ENCODE results near the gene EPHB3.

Gene EPHB3

GRCh38 chr3:184543843-184544512 lies 17.6 kb upstream of the EPHB3 start:
- DNase-seq, result peak; percentile 61

GRCh38 chr3:184544513-184544861 lies 17.1 kb upstream of the EPHB3 start:
- DNase-seq, result no peak

GRCh38 chr3:184545769-184546168 lies 15.8 kb upstream of the EPHB3 start:
- DNase-seq, result no peak

- DNase-seq, result no peak
These were observed 15.3 kb upstream of the EPHB3 start for GRCh38 chr3:184546252-184546651.

- no peak for DNase-seq
These were observed 11.6 kb upstream of the EPHB3 start for GRCh38 chr3:184549796-184550577.

GRCh38 chr3:184551103-184551502 lies 10.5 kb upstream of the EPHB3 start:
- no peak for DNase-seq

GRCh38 chr3:184551614-184552256 lies 9.8 kb upstream of the EPHB3 start:
- no peak for DNase-seq

GRCh38 chr3:184552296-184552695 lies 9.3 kb upstream of the EPHB3 start:
- no peak for DNase-seq

GRCh38 chr3:184552863-184553262 lies 8.7 kb upstream of the EPHB3 start:
- no peak for DNase-seq

- DNase-seq, result no peak
These were observed 8.2 kb upstream of the EPHB3 start for GRCh38 chr3:184553385-184553784.

GRCh38 chr3:184554461-184554860 lies 7.1 kb upstream of the EPHB3 start:
- no peak for DNase-seq

GRCh38 chr3:184556582-184557347 lies 4.8 kb upstream of the EPHB3 start:
- DNase-seq, result no peak

- DNase-seq, result no peak
These were observed 4.1 kb upstream of the EPHB3 start for GRCh38 chr3:184557348-184557950.

- DNase-seq, result no peak
These were observed 2.9 kb upstream of the EPHB3 start for GRCh38 chr3:184558726-184559125.

- peak; percentile 75 for DNase-seq
These were observed 2.2 kb upstream of the EPHB3 start for GRCh38 chr3:184559336-184559735.

GRCh38 chr3:184560531-184560930 lies 1.1 kb upstream of the EPHB3 start:
- DNase-seq, result no peak

- DNase-seq, result no peak
These were observed 610 bp downstream of the EPHB3 start for GRCh38 chr3:184561913-184562877.

GRCh38 chr3:184562878-184563560 lies 1.4 kb downstream of the EPHB3 start:
- DNase-seq, result no peak

- DNase-seq, result no peak
These were observed 2.0 kb downstream of the EPHB3 start for GRCh38 chr3:184563561-184563925.

GRCh38 chr3:184563941-184564684 lies 2.5 kb downstream of the EPHB3 start:
- no peak for DNase-seq
